SU-DHL-6 (cell line): ENCODE results near the gene GAB2.

ENCODE experiments used
- H2AFZ ChIP-seq: fragments of 200-600 bp; sonication (generic); 2 replicates; pipeline ENCODE4 v1.6.1; 2014; ENCODE audit warnings: low read depth, mild to moderate bottlenecking, moderate library complexity, mixed read lengths, antibody characterized with exemption, low read length; ENCODE audit not compliant: severe bottlenecking
- H3F3A ChIP-seq: fragments of 200-600 bp; shearing (Covaris generic); 2 replicates; pipeline ENCODE4 v1.6.0; 2016; ENCODE audit warnings: antibody characterized with exemption, mild to moderate bottlenecking; ENCODE audit not compliant: insufficient read depth
- H3K27ac ChIP-seq: fragments of 200-600 bp; sonication (generic); 2 replicates; pipeline ENCODE4 v1.5.1; 2016; ENCODE audit warnings: low read depth, mild to moderate bottlenecking, low read length, moderate library complexity, mixed read lengths
- H3K27me3 ChIP-seq: fragments of 200-600 bp; sonication (generic), shearing (Covaris generic); 2 replicates; pipeline ENCODE4 v1.6.0; 2014; ENCODE audit warnings: mild to moderate bottlenecking, low read length
- H3K36me3 ChIP-seq: fragments of 200-600 bp; sonication (generic); 2 replicates; pipeline ENCODE4 v1.6.1; 2014; ENCODE audit warnings: mild to moderate bottlenecking, low read length, mixed read lengths
- H3K4me2 ChIP-seq: fragments of 300-600, 200-600 bp; shearing (Covaris generic), sonication (generic); 2 replicates; pipeline ENCODE4 v1.6.0; 2014; ENCODE audit warnings: low read length, low read depth, mild to moderate bottlenecking; ENCODE audit not compliant: poor library complexity, severe bottlenecking
- H3K4me3 ChIP-seq: fragments of 200-600 bp; sonication (generic); 2 replicates; pipeline ENCODE4 v1.5.1; 2014; ENCODE audit warnings: antibody characterized with exemption, low read length, mild to moderate bottlenecking, mixed read lengths; ENCODE audit not compliant: insufficient read depth, poor library complexity, severe bottlenecking
- H3K79me2 ChIP-seq: fragments of 200-600 bp; sonication (generic); 2 replicates; pipeline ENCODE4 v1.6.1; 2014; ENCODE audit warnings: mild to moderate bottlenecking, low read length, moderate library complexity; ENCODE audit not compliant: insufficient read depth
- H3K9ac ChIP-seq: fragments of 200-600 bp; sonication (generic); 2 replicates; pipeline ENCODE4 v1.7.0; 2014; ENCODE audit warnings: mild to moderate bottlenecking, low read length
- H3K9me2 ChIP-seq: fragments of 200-600 bp; sonication (generic); replicated peaks from 2 replicates; pipeline ENCODE4 v1.6.1; 2014; ENCODE audit warnings: low read length; ENCODE audit not compliant: insufficient read depth
- H3K9me3 ChIP-seq: fragments of 200-600 bp; sonication (generic); 2 replicates; pipeline ENCODE4 v1.6.1; 2014; ENCODE audit warnings: low read length, mixed read lengths; ENCODE audit not compliant: insufficient read depth
- H4K20me1 ChIP-seq: fragments of 200-600 bp; sonication (generic); 2 replicates; pipeline ENCODE4 v1.6.1; 2014; ENCODE audit warnings: low read depth, mild to moderate bottlenecking, antibody characterized with exemption, low read length, moderate library complexity, mixed read lengths
- CTCF ChIP-seq: fragments of 200-600 bp; sonication (generic); IDR thresholded peaks from one replicate; pipeline ENCODE4 v1.5.1; 2017; ENCODE audit warnings: antibody characterized with exemption, mild to moderate bottlenecking, low read length, moderate library complexity; ENCODE audit not compliant: insufficient read depth, poor library complexity, severe bottlenecking
- EZH2phosphoT487 ChIP-seq: fragments of 200-600 bp; sonication (generic), shearing (Covaris generic); conservative IDR thresholded peaks from 2 replicates; pipeline ENCODE4 v1.6.1; 2018; ENCODE audit warnings: mild to moderate bottlenecking, antibody characterized with exemption, low read length, moderate library complexity, mixed read lengths

Gene GAB2

DNA sequence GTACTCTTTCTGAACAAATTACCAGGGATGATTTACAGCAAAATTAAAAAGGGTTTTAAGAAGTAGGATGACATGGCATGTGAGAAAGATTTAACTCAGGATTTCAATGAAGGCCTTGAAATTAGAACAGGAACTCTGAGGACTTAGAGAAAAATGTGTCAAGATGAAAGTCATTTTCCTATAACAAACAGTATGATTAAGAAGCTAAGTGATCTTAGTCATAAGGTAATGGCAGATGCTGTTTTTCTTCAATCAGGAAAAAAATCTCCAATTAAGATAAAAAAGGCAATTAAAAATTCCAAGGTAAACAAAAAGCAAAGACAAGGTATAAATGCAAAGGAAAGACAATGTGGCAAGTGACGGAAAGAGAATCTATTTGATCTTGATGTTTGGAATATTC is 73.5 kb downstream of the GAB2 start:
- no peaks in the 10 kb centered on the region for H3K79me2 ChIP-seq
- H2AFZ ChIP-seq, result no peak overlapping the region
- no peak overlapping the region for H3K9ac ChIP-seq
- no peaks in the 10 kb centered on the region for H3F3A ChIP-seq
- H3K4me3 ChIP-seq, result no peak overlapping the region
- H3K9me2 ChIP-seq, result no peaks in the 10 kb centered on the region
- TF ChIP-seq EZH2phosphoT487 (no peak), CTCF (no peak)
- H3K36me3 ChIP-seq, result no peaks in the 10 kb centered on the region
- H3K9me3 ChIP-seq, result no peaks in the 10 kb centered on the region
- no peaks in the 10 kb centered on the region for H3K27me3 ChIP-seq
- H4K20me1 ChIP-seq, result no peaks in the 10 kb centered on the region
- H3K27ac ChIP-seq, result no peak overlapping the region
- H3K4me2 ChIP-seq, result no peak overlapping the region

- Histone ChIP-seq H3K9me3 (no peaks in the 10 kb centered on the region), H3K36me3 (no peaks in the 10 kb centered on the region), H3K9ac (no peak overlapping the region), H3K27ac (no peak overlapping the region), H3K9me2 (no peaks in the 10 kb centered on the region), H3F3A (no peaks in the 10 kb centered on the region), H2AFZ (no peak overlapping the region), H3K4me2 (no peak overlapping the region), H3K27me3 (no peaks in the 10 kb centered on the region), H3K4me3 (no peak overlapping the region), H4K20me1 (no peaks in the 10 kb centered on the region), H3K79me2 (no peaks in the 10 kb centered on the region)
- TF ChIP-seq EZH2phosphoT487 (no peak), CTCF (no peak)
These were observed 74.3 kb downstream of the GAB2 start for GRCh38 chr11:78343303-78343702.

DNA sequence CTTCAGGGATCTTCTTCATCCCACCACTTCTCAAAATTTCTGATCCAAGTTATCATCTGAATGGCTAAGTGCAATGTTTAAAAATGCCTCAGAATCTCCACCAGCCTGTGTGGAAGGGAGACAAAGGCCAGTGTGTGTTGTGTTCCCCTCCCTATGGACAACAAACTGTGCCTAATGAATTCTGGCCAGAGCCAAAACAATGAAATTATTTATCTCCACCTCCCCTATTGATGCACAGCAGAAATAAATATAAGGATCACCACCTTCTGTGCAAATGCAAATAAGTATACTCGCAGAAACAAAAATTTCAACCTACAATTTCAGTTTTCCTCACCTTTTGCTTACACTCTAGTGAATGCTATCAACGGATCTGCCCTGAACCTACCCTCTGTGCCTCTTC is 75.8 kb downstream of the GAB2 start:
- no peaks in the 10 kb centered on the region for H4K20me1 ChIP-seq
- no peaks in the 10 kb centered on the region for H3K79me2 ChIP-seq
- H3F3A ChIP-seq, result no peaks in the 10 kb centered on the region
- H3K27ac ChIP-seq, result no peak overlapping the region
- no peaks in the 10 kb centered on the region for H3K27me3 ChIP-seq
- H3K9ac ChIP-seq, result no peak overlapping the region
- H3K4me2 ChIP-seq, result no peak overlapping the region
- no peak for TF ChIP-seq CTCF
- no peak for TF ChIP-seq EZH2phosphoT487
- H3K9me2 ChIP-seq, result no peaks in the 10 kb centered on the region
- H3K4me3 ChIP-seq, result no peak overlapping the region
- H3K36me3 ChIP-seq, result no peaks in the 10 kb centered on the region
- H3K9me3 ChIP-seq, result no peaks in the 10 kb centered on the region
- H2AFZ ChIP-seq, result no peak overlapping the region

DNA sequence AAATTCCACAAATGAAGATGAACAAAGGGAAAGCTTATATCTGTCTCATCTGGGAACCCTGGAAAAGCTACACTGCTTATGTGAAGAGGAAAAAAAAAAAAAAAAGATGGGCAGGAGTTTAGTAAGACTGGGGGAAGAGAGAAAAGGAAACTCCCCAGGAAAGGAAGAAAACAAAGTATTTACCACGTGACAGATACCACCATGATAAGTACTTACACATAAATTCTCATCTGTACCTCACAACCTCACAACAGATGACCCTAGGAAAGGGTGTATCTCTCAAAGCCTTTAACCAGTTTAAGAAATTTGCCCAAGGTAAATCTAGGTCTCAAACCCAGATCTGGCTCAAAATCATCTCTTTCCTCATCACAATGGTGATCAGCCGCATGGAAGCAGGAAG is 77.1 kb downstream of the GAB2 start:
- no peaks in the 10 kb centered on the region for H4K20me1 ChIP-seq
- no peaks in the 10 kb centered on the region for H3K9me2 ChIP-seq
- no peaks in the 10 kb centered on the region for H3K27me3 ChIP-seq
- H3K9me3 ChIP-seq, result no peaks in the 10 kb centered on the region
- H3F3A ChIP-seq, result no peaks in the 10 kb centered on the region
- H3K9ac ChIP-seq, result no peak overlapping the region
- no peak overlapping the region for H3K4me3 ChIP-seq
- no peaks in the 10 kb centered on the region for H3K79me2 ChIP-seq
- H2AFZ ChIP-seq, result no peak overlapping the region
- TF ChIP-seq CTCF (no peak), EZH2phosphoT487 (no peak)
- H3K36me3 ChIP-seq, result no peaks in the 10 kb centered on the region
- H3K4me2 ChIP-seq, result no peak overlapping the region
- H3K27ac ChIP-seq, result no peak overlapping the region
